ENCODE measurements around the gene MREG.

DNA sequence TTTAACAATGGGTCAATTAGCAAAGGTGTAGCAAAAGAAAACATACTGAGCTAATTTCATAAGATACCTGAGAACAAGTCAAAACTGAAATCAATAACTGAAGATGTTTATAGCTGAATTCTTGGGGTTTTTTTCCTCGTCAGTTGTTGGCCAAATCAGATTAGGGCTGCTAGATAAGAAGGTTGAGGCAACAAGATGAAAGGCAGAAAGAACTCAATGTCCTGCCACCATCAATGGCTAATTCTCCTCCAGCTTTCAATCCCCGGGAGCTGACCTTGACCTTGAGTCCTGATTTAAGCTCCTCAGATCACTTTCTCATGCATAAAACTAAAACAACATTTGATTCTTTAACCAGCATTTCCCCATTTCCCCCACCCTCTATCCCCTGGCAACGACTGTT lies 61.8 kb downstream of the MREG start:
- TF ChIP-seq, protein P1, sequence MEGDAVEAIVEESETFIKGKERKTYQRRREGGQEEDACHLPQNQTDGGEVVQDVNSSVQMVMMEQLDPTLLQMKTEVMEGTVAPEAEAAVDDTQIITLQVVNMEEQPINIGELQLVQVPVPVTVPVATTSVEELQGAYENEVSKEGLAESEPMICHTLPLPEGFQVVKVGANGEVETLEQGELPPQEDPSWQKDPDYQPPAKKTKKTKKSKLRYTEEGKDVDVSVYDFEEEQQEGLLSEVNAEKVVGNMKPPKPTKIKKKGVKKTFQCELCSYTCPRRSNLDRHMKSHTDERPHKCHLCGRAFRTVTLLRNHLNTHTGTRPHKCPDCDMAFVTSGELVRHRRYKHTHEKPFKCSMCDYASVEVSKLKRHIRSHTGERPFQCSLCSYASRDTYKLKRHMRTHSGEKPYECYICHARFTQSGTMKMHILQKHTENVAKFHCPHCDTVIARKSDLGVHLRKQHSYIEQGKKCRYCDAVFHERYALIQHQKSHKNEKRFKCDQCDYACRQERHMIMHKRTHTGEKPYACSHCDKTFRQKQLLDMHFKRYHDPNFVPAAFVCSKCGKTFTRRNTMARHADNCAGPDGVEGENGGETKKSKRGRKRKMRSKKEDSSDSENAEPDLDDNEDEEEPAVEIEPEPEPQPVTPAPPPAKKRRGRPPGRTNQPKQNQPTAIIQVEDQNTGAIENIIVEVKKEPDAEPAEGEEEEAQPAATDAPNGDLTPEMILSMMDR (IDR thresholded peaks at IDR 0.05) = no peak
- no peak for TF ChIP-seq POLR2A (IDR thresholded peaks at IDR 0.05; ENCODE audit: low read length)
- no peak for TF ChIP-seq RAD21 (conservative IDR thresholded peaks at IDR 0.05 in 1 of 2, IDR thresholded peaks at IDR 0.05 in 1 of 2)
- no peak for TF ChIP-seq EP300 (IDR thresholded peaks at IDR 0.05)
- TF ChIP-seq ESRRA (IDR thresholded peaks at IDR 0.05; ENCODE audit: borderline replicate concordance, low read length) = no peak
- TF ChIP-seq, protein P2, sequence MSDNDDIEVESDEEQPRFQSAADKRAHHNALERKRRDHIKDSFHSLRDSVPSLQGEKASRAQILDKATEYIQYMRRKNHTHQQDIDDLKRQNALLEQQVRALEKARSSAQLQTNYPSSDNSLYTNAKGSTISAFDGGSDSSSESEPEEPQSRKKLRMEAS (IDR thresholded peaks at IDR 0.05) = no peak
- no peak for TF ChIP-seq RNF2 (IDR thresholded peaks at IDR 0.05; ENCODE audit: borderline replicate concordance, low read depth)

Data from A549 (cell line).